Smooth muscle cell (in vitro differentiated cells): ENCODE measurements around the gene ODF2. TPM values are rescaled to one million over a fixed set of nuclear protein-coding genes. Genes with fewer than 3 reads are reported as not detected.
"Not testable (repeated sequence)": the region's sequence is repeated elsewhere in the genome, so short reads cannot be mapped to it uniquely, and the experiment has no call there.

Source experiments
- DNase-seq: peaks from one replicate; lab custom pipeline; 2025; ENCODE audit not compliant: unreplicated experiment; lab: John Stamatoyannopoulos, UW
- H2AFZ ChIP-seq: fragments of 200-600 bp; sonication (generic); 2 replicates; pipeline ENCODE4 v1.6.0; 2016; ENCODE audit warnings: antibody characterized with exemption, low read depth, mild to moderate bottlenecking
- H3F3A ChIP-seq: fragments of 200-600 bp; sonication (generic); 2 replicates; pipeline ENCODE4 v1.6.0; 2017; ENCODE audit warnings: antibody characterized with exemption, low read depth
- H3K27ac ChIP-seq: fragments of 200-600 bp; sonication (generic); 2 replicates; pipeline ENCODE4 v1.5.1; 2016; ENCODE audit warnings: low read depth, mild to moderate bottlenecking
- H3K27me3 ChIP-seq: fragments of 200-600 bp; sonication (generic); 2 replicates; pipeline ENCODE4 v1.6.1; 2016; ENCODE audit warnings: low read depth, mild to moderate bottlenecking
- H3K36me3 ChIP-seq: fragments of 200-600 bp; sonication (generic); 2 replicates; pipeline ENCODE4 v1.5.1; 2016; ENCODE audit warnings: low read depth
- H3K4me1 ChIP-seq: fragments of 200-600 bp; sonication (generic); 2 replicates; pipeline ENCODE4 v1.5.1; 2016; ENCODE audit warnings: low read depth
- H3K4me2 ChIP-seq: fragments of 200-600 bp; sonication (generic); 2 replicates; pipeline ENCODE4 v1.6.0; 2016; ENCODE audit warnings: mild to moderate bottlenecking
- H3K4me3 ChIP-seq: fragments of 200-600 bp; sonication (generic); 2 replicates; pipeline ENCODE4 v1.5.1; 2016; ENCODE audit warnings: mild to moderate bottlenecking
- H3K79me2 ChIP-seq: fragments of 200-600 bp; sonication (generic); 2 replicates; pipeline ENCODE4 v1.6.0; 2016; ENCODE audit warnings: low read depth, mild to moderate bottlenecking
- H3K9ac ChIP-seq: fragments of 200-600 bp; sonication (generic); 2 replicates; pipeline ENCODE4 v1.6.0; 2016; ENCODE audit warnings: low read depth
- H3K9me3 ChIP-seq: fragments of 200-600 bp; sonication (generic); replicated peaks from 2 replicates; pipeline ENCODE4 v1.5.1; 2016; ENCODE audit warnings: low read depth
- H4K20me1 ChIP-seq: fragments of 200-600 bp; sonication (generic); 2 replicates; pipeline ENCODE4 v1.6.0; 2016; ENCODE audit warnings: low read depth
- CTCF ChIP-seq: fragments of 200-600 bp; sonication (generic); IDR thresholded peaks from 2 replicates; pipeline ENCODE4 v1.5.1; 2017; ENCODE audit warnings: borderline replicate concordance, mild to moderate bottlenecking, antibody characterized with exemption; ENCODE audit not compliant: insufficient read depth, poor library complexity, severe bottlenecking
- WGBS: methylation state at CpG from one replicate; pipeline ENCODE4 v1.1.7; 2016; ENCODE audit warnings: low lambda C conversion rate; 5-methylcytosine and 5-hydroxymethylcytosine counted together
- polyA plus RNA-seq: library from polyadenylated mRNA; unstranded; fragments of >200 nt; fragmentation: Nextera tagmentation; extraction: Ambion mirVana; gene quantifications from 2 replicates; pipeline ENCODE4 v1.2.1, GENCODE V29; 2016
- total RNA-seq: library from RNA; depleted of rRNA; stranded (reverse); fragments of >200 nt; gene quantifications from 2 replicates; pipeline ENCODE4 v1.2.3, GENCODE V29; 2014

ODF2 gene
- total and polyA plus RNA-seq, 2 experiments from 2014 or later, result 17.7 to 33.2 TPM

- H3K4me3 ChIP-seq, result peak overlapping the region; percentile 71
- no peaks in the 10 kb centered on the region for H3K9me3 ChIP-seq
- H3K4me1 ChIP-seq, result peaks cover 7% of the 10 kb centered on the region
- TF ChIP-seq CTCF, result no peak
- no peak for DNase-seq
- no peak overlapping the region for H3K9ac ChIP-seq
- WGBS, result 66% methylated on average over 11 of the region's 11 CpGs
- H3K27ac ChIP-seq, result no peak overlapping the region
- peak overlapping the region; percentile 89 for H3K4me2 ChIP-seq
- no peaks in the 10 kb centered on the region for H3K36me3 ChIP-seq
- H4K20me1 ChIP-seq, result peaks cover 4% of the 10 kb centered on the region
- H3K27me3 ChIP-seq, result no peaks in the 10 kb centered on the region
- no peaks in the 10 kb centered on the region for H3F3A ChIP-seq
- peaks cover 18% of the 10 kb centered on the region for H3K79me2 ChIP-seq
- H2AFZ ChIP-seq, result no peak overlapping the region
These were observed 48.1 kb downstream of the ODF2 start for GRCh38 chr9:128503870-128504269.

- Histone ChIP-seq H3F3A (no peaks in the 10 kb centered on the region), H3K4me1 (peaks cover 7% of the 10 kb centered on the region), H4K20me1 (peaks cover 4% of the 10 kb centered on the region), H3K9ac (peak within 1 kb of the TSS; percentile 82), H3K27ac (peak within 1 kb of the TSS; percentile 43), H2AFZ (peak within 1 kb of the TSS; percentile 19), H3K79me2 (peaks cover 18% of the 10 kb centered on the region), H3K36me3 (no peaks in the 10 kb centered on the region), H3K27me3 (no peaks in the 10 kb centered on the region), H3K4me3 (peak within 1 kb of the TSS; percentile 71), H3K9me3 (no peaks in the 10 kb centered on the region), H3K4me2 (peak within 1 kb of the TSS; percentile 89)
- TF ChIP-seq CTCF, result no peak
- 1% methylated on average over 59 of the region's 64 CpGs for WGBS
- DNase-seq, result peak; percentile 78
These were observed 48.9 kb downstream of the ODF2 start, which contains the start of gene GLE1 for GRCh38 chr9:128504485-128505413. GLE1 (plus strand) TSS chr9:128504719; CDS start chr9:128504806, 87 bp downstream.

- Histone ChIP-seq H3K79me2 (peaks cover 18% of the 10 kb centered on the region), H4K20me1 (peaks cover 4% of the 10 kb centered on the region), H3K4me1 (peaks cover 7% of the 10 kb centered on the region), H3K9ac (peak overlapping the region; percentile 82), H3K36me3 (no peaks in the 10 kb centered on the region), H3K27ac (no peak overlapping the region), H3K27me3 (no peaks in the 10 kb centered on the region), H2AFZ (no peak overlapping the region), H3K9me3 (no peaks in the 10 kb centered on the region), H3K4me3 (peak overlapping the region; percentile 71), H3F3A (no peaks in the 10 kb centered on the region), H3K4me2 (peak overlapping the region; percentile 89)
- DNase-seq, result no peak
- no peak for TF ChIP-seq CTCF
- WGBS, result 40% methylated on average over 6 of the region's 6 CpGs
These were observed 49.6 kb downstream of the ODF2 start for GRCh38 chr9:128505414-128505765.

GRCh38 chr9:128505906-128506305, 50.1 kb downstream of the ODF2 start:
- Histone ChIP-seq H3K4me2 (peak overlapping the region; percentile 89), H3K4me3 (peak overlapping the region; percentile 71), H3K79me2 (peaks cover 18% of the 10 kb centered on the region)
- not testable (repeated sequence) for H3K9ac ChIP-seq, H4K20me1 ChIP-seq, H3K36me3 ChIP-seq, H3K27ac ChIP-seq, H3K9me3 ChIP-seq, H2AFZ ChIP-seq, DNase-seq, H3K4me1 ChIP-seq, H3F3A ChIP-seq, H3K27me3 ChIP-seq
- WGBS, result 95% methylated on average over 12 of the region's 12 CpGs
